ENCODE results near the gene REM2. TPM values are rescaled to one million over a fixed set of nuclear protein-coding genes. Genes with fewer than 3 reads are reported as not detected.

REM2 gene
- total and polyA plus RNA-seq, 2 of the 4 experiments (the other 2 are of a cell fraction) = under 0.01 to 0.07 TPM

- TF ChIP-seq ELK1 (IDR thresholded peaks at IDR 0.05; ENCODE audit: borderline replicate concordance, low read depth, low read length) (no peak), RFX5 (IDR thresholded peaks at IDR 0.05; ENCODE audit: low read depth, low read length) (no peak), RCOR1 (IDR thresholded peaks at IDR 0.05; ENCODE audit: insufficient replicate concordance, low read length) (no peak)
These were observed 35.2 kb upstream of the REM2 start (continued) for GRCh38 chr14:22847661-22848341.
